Stimulated activated CD8-positive, alpha-beta memory T cell treated with anti-CD3 and anti-CD28 coated beads, Interleukin-7, amount 100 ng/mL, for 48 hours (primary cell): ENCODE measurements around the gene GDAP2.

Experiments
- DNase-seq, 2 donors: peaks; one replicate each; pipeline ENCODE4 v3.0.0-alpha.2; 2020; ENCODE audit warnings: low read depth in 1 of 2; ENCODE audit errors: extremely low read depth in 1 of 2

GDAP2 gene

DNA sequence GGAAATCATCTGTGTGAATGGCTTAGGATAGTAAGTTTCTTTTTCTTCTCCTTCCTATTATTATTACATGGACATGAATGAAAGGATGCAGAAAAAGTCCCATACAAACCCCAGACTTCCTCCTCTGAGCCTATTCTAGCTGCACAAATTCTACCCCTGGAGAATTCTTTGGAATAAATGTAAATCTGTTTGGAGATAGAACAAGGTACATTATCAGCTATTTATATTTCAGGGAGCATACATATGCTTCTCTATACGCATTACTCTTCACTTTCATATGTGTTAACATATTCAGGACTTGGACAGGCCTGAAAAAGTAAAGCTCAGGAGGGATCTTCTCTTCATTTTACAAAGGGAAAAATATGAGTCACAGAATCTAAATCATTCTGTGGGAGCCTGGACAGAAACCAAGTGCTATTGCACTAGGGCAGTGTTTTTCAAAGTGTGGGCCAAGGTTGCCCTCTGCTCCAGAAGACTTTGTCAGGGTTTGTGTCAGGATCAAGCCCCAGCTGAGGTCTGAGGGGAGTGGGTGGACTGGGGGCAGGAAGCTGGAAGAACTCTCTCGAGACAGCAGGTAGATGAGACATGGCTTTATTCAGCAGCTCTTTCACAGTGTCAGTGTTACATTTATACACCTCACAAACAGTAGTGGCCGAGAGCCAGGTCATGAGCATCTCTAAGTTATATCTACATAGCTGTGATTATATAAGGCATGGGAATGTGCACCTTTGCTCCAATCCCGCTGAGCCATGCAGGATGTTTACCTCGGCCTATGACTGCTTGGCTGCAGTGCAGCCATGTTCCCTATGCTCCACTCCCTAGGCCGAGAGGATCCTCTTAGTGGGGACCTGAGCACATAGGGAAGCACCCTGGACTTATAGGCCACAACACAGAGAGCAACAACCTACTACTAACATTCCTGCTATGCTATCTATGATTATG lies 114.3 kb downstream of the GDAP2 start:
- DNase-seq: no peak
